ENCODE measurements around the gene MGAT3.

- no peak for TF ChIP-seq CTCF (IDR thresholded peaks at IDR 0.05; ENCODE audit: borderline replicate concordance, extremely low read depth, low read length, poor library complexity, severe bottlenecking)
- no peak for TF ChIP-seq EZH2 (IDR thresholded peaks at IDR 0.05; ENCODE audit: borderline replicate concordance, low read depth, low read length, severe bottlenecking)
Measured at GRCh38 chr22:39526736-39527171, 69.9 kb downstream of the MGAT3 start.

Measured in DND-41 (cell line).